Sigmoid colon (tissue), 7 donors: ENCODE results near the gene BANF1. TPM values are rescaled to one million over a fixed set of nuclear protein-coding genes. Genes with fewer than 3 reads are reported as not detected.

Experiments
- DNase-seq: peaks from one replicate; pipeline ENCODE4 v3.0.0-alpha.2; 2019
- H3K27ac ChIP-seq, 4 donors: fragments of 200-600 bp; sonication (generic); one replicate each; pipeline ENCODE4 v1.5.1; 2016 to 2019; ENCODE audit warnings: mild to moderate bottlenecking in 1 of 4
- H3K27me3 ChIP-seq, 3 donors: fragments of 200-600 bp; sonication (generic); one replicate each; pipeline ENCODE4 v1.5.1; 2019; ENCODE audit warnings: mild to moderate bottlenecking in 1 of 3
- H3K36me3 ChIP-seq, 4 donors: fragments of 200-600 bp; sonication (generic); one replicate each; pipeline ENCODE4 v1.5.1; 2016 to 2019
- H3K4me1 ChIP-seq, 4 donors: fragments of 200-600 bp; sonication (generic); one replicate each; pipeline ENCODE4 v1.5.1; 2017 to 2019
- H3K4me3 ChIP-seq, 4 donors: fragments of 200-600 bp; sonication (generic); one replicate each; pipeline ENCODE4 v1.5.1; 2017 to 2019; ENCODE audit warnings: mild to moderate bottlenecking in 2 of 4, moderate library complexity in 1 of 4
- H3K9me3 ChIP-seq, 4 donors: fragments of 200-600 bp in 3 of 4; sonication (generic) in 3 of 4; one replicate each; pipeline versions ENCODE4 v1.5.1 to v1.6.1; 2013 to 2019
- CTCF ChIP-seq, 4 experiments: fragments of 450-650 bp in 3 of 4; fragments of 200-600 bp in 1 of 4; IDR thresholded peaks; one replicate each; pipeline ENCODE4 v1.5.1; 2016 to 2019; ENCODE audit warnings: antibody characterized with exemption in 4 of 4, mild to moderate bottlenecking in 3 of 4, moderate library complexity in 2 of 4
- EP300 ChIP-seq, 4 donors: sonication (generic); formaldehyde crosslinking; IDR thresholded peaks; one replicate each; pipeline ENCODE4 v1.6.1; 2017; ENCODE audit warnings: antibody characterized with exemption in 4 of 4
- POLR2A ChIP-seq, 2 donors: fragments of 450-650 bp; IDR thresholded peaks; one replicate each; pipeline ENCODE4 v1.6.1; 2016; ENCODE audit warnings: antibody characterized with exemption in 2 of 2, mild to moderate bottlenecking in 2 of 2, moderate library complexity in 2 of 2
- POLR2AphosphoS5 ChIP-seq, 4 donors: sonication (generic); formaldehyde crosslinking; IDR thresholded peaks; one replicate each; pipeline ENCODE4 v1.6.1; 2017; ENCODE audit warnings: antibody characterized with exemption in 4 of 4
- WGBS, 2 donors: extraction: QIAGEN DNeasy Blood & Tissue Kit; methylation state at CpG; one replicate each; pipeline ENCODE4 v1.1.7; 2013; 5-methylcytosine and 5-hydroxymethylcytosine counted together
- intact Hi-C: fragments of 100-400 bp; cut with DNase I; formaldehyde crosslinking; loops from one replicate; pipeline ENCODE4 v1.15.1; 2023
- polyA plus RNA-seq, 3 donors: library from polyadenylated mRNA; stranded (reverse); fragments of 200-250 nt; gene quantifications; one replicate each; pipeline ENCODE4 v1.2.3, GENCODE V29; 2013
- total RNA-seq, 4 donors: library from RNA; depleted of rRNA; stranded (reverse); fragments of >200 nt; gene quantifications; one replicate each; pipeline ENCODE4 v1.1.0, GENCODE V29; 2016
- donor health status: healthy with polysubstance abuse.
- donor health status: Bipolar disorder and iron deficiency.
- donor health status: healthy.

Gene BANF1
- total and polyA plus RNA-seq, 7 donors = 40.4 to 150 (median 76.4) TPM

GRCh38 chr11:65972116-65972515 is 30.2 kb upstream of the BANF1 start:
- no peak for DNase-seq
- Histone ChIP-seq H3K36me3 (peaks cover 33 to 69% (median 38%) of the 10 kb centered on the region in 4 donors), H3K9me3 (no peaks in the 10 kb centered on the region), H3K4me3 (no peak overlapping the region), H3K27me3 (no peaks in the 10 kb centered on the region), H3K27ac (no peak overlapping the region), H3K4me1 (no peaks in the 10 kb centered on the region)
- no peak for TF ChIP-seq EP300 (IDR thresholded peaks at IDR 0.05)
- TF ChIP-seq CTCF (IDR thresholded peaks at IDR 0.05) = no peak
- no peak for TF ChIP-seq POLR2A (IDR thresholded peaks at IDR 0.05)
- TF ChIP-seq POLR2AphosphoS5 (IDR thresholded peaks at IDR 0.05) = no peak
- WGBS, 2 donors = 98% methylated on average over 8 of the region's 8 CpGs
- intact Hi-C loops = no loop called here

GRCh38 chr11:65973439-65974110 is 28.7 kb upstream of the BANF1 start:
- 93 to 97% methylated on average over 13 of the region's 13 CpGs for WGBS, 2 donors
- Histone ChIP-seq H3K9me3 (no peaks in the 10 kb centered on the region), H3K4me1 (no peaks in the 10 kb centered on the region), H3K27me3 (no peaks in the 10 kb centered on the region), H3K27ac (no peak overlapping the region), H3K4me3 (no peak overlapping the region), H3K36me3 (peaks cover 31 to 69% (median 39%) of the 10 kb centered on the region in 4 donors)
- no peak for DNase-seq
- intact Hi-C loops = no loop called here
- no peak for TF ChIP-seq EP300 (IDR thresholded peaks at IDR 0.05)
- TF ChIP-seq CTCF (IDR thresholded peaks at IDR 0.05) = no peak
- no peak for TF ChIP-seq POLR2AphosphoS5 (IDR thresholded peaks at IDR 0.05)
- no peak for TF ChIP-seq POLR2A (IDR thresholded peaks at IDR 0.05)

GRCh38 chr11:65975771-65976170 is 26.5 kb upstream of the BANF1 start:
- no peak for TF ChIP-seq CTCF (IDR thresholded peaks at IDR 0.05)
- TF ChIP-seq POLR2AphosphoS5 (IDR thresholded peaks at IDR 0.05) = no peak
- no peak for TF ChIP-seq EP300 (IDR thresholded peaks at IDR 0.05)
- no peak for TF ChIP-seq POLR2A (IDR thresholded peaks at IDR 0.05)
- Histone ChIP-seq H3K27ac (no peak overlapping the region), H3K4me1 (no peaks in the 10 kb centered on the region), H3K4me3 (no peak overlapping the region), H3K9me3 (no peaks in the 10 kb centered on the region), H3K36me3 (peaks cover 30 to 63% (median 32%) of the 10 kb centered on the region in 4 donors), H3K27me3 (no peaks in the 10 kb centered on the region)
- intact Hi-C loops = no loop called here
- no peak for DNase-seq
- 94 to 97% methylated on average over 9 of the region's 9 CpGs for WGBS, 2 donors

- Histone ChIP-seq H3K9me3 (no peaks in the 10 kb centered on the region), H3K27ac (no peak overlapping the region), H3K27me3 (no peaks in the 10 kb centered on the region), H3K4me1 (no peaks in the 10 kb centered on the region), H3K36me3 (peaks cover 30 to 63% (median 32%) of the 10 kb centered on the region in 4 donors), H3K4me3 (no peak overlapping the region)
- TF ChIP-seq CTCF (IDR thresholded peaks at IDR 0.05) = no peak
- TF ChIP-seq EP300 (IDR thresholded peaks at IDR 0.05) = no peak
- no peak for TF ChIP-seq POLR2AphosphoS5 (IDR thresholded peaks at IDR 0.05)
- no peak for TF ChIP-seq POLR2A (IDR thresholded peaks at IDR 0.05)
- no peak for DNase-seq
- intact Hi-C loops = no loop called here
- 83 to 87% methylated on average over 43 of the region's 43 CpGs for WGBS, 2 donors
These were observed 25.8 kb upstream of the BANF1 start for GRCh38 chr11:65976216-65977176.
